A549 (cell line): ENCODE data around the gene CR2. TPM values are rescaled to one million over a fixed set of nuclear protein-coding genes. Genes with fewer than 3 reads are reported as not detected.

Experiments
- ATAC-seq, 2 experiments: fragments of 200-7000 bp in 1 of 2; fragments of >200 bp in 1 of 2; cut with Nextera tagmentation in 1 of 2; cut with Tn5 transposase in 1 of 2; 3 replicates each; pipeline versions ENCODE4 v1.8.0 to v1.9.1; 2018 to 2020; ENCODE audit warnings: mild to moderate bottlenecking in 1 of 2, moderate library complexity in 1 of 2
- CTCF ChIA-PET: fragments of 300-600 bp; sonication (Branson Sonifier 250); formaldehyde crosslinking; extraction: SDS; loops from one replicate; lab custom pipeline; 2021; ENCODE audit warnings: antibody characterized with exemption, inconsistent platforms; lab: Yijun Ruan, JAX
- POLR2A ChIA-PET: fragments of 350-600 bp; formaldehyde crosslinking; extraction: SDS; loops from one replicate; lab custom pipeline; 2021; ENCODE audit warnings: antibody characterized with exemption, inconsistent platforms; lab: Yijun Ruan, JAX
- DNase-seq, 2 experiments: peaks; one replicate each; pipeline versions ENCODE4 v3.0.0 to v3.0.0-alpha.2; 2011 to 2016; ENCODE audit warnings: low read depth in 1 of 2, low spot score in 1 of 2
- FAIRE-seq: peaks from 2 replicates; lab custom pipeline; 2011; peaks lifted over from hg19 to GRCh38; lab: Jason Lieb, UNC
- H3K27ac ChIP-seq, 2 experiments: fragments of >200 bp; sonication (Bioruptor Twin); formaldehyde crosslinking; 3 replicates each; pipeline ENCODE4 v1.5.1; 2016 to 2017
- H3K4me1 ChIP-seq: fragments of >200 bp; sonication (Bioruptor Twin); formaldehyde crosslinking; 3 replicates; pipeline ENCODE4 v1.6.1; 2016
- H3K4me2 ChIP-seq: fragments of >200 bp; sonication (Bioruptor Twin); formaldehyde crosslinking; 3 replicates; pipeline ENCODE4 v1.6.1; 2016
- H3K4me3 ChIP-seq: fragments of >200 bp; sonication (Bioruptor Twin); formaldehyde crosslinking; 3 replicates; pipeline ENCODE4 v1.5.1; 2016
- H3K9me3 ChIP-seq: fragments of >200 bp; sonication (Bioruptor Twin); formaldehyde crosslinking; 3 replicates; pipeline ENCODE4 v1.6.1; 2016
- ATOH8 ChIP-seq: fragments of 250-450 bp; sonication (Bioruptor Pico); IDR thresholded peaks from 2 replicates; pipeline ENCODE4 v1.5.0; 2020; ENCODE audit warnings: low read depth, mild to moderate bottlenecking, moderate library complexity
- CBX2 ChIP-seq: fragments of 200-600 bp; sonication (generic); IDR thresholded peaks from 2 replicates; pipeline ENCODE4 v1.6.1; 2016; ENCODE audit warnings: low read depth, mild to moderate bottlenecking, borderline replicate concordance
- CBX8 ChIP-seq: fragments of 200-600 bp; sonication (generic); IDR thresholded peaks from 2 replicates; pipeline ENCODE4 v1.6.1; 2016
- CEBPB ChIP-seq, 2 experiments: fragments of >200 bp in 1 of 2; sonication (Bioruptor Twin) in 1 of 2; formaldehyde crosslinking in 1 of 2; IDR thresholded peaks; 2 replicates each; pipeline ENCODE4 v1.6.1; 2012 to 2016
- EHMT2 ChIP-seq: fragments of 200-600 bp; sonication (generic); IDR thresholded peaks from 2 replicates; pipeline ENCODE4 v1.6.1; 2016; ENCODE audit warnings: antibody characterized with exemption, low read depth, mild to moderate bottlenecking, moderate library complexity
- ESRRA ChIP-seq: fragments of 150-350 bp; IDR thresholded peaks from 2 replicates; pipeline ENCODE4 v1.6.1; 2014; ENCODE audit warnings: mild to moderate bottlenecking, low read length, borderline replicate concordance
- FOSB ChIP-seq: fragments of 250-450 bp; sonication (Bioruptor Pico); IDR thresholded peaks from 2 replicates; pipeline ENCODE4 v1.5.0; 2020; ENCODE audit warnings: mild to moderate bottlenecking, moderate library complexity
- FOSL2 ChIP-seq, 2 experiments: fragments of 450-650 bp in 1 of 2; fragments of >200 bp in 1 of 2; sonication (Bioruptor Twin) in 1 of 2; formaldehyde crosslinking; IDR thresholded peaks; 2 replicates each; pipeline versions ENCODE4 v1.5.0 to v1.6.1; 2016 to 2020; ENCODE audit warnings: mild to moderate bottlenecking in 1 of 2, moderate library complexity in 1 of 2
- FOXS1 ChIP-seq: fragments of 250-450 bp; sonication (Bioruptor Pico); IDR thresholded peaks from 2 replicates; pipeline ENCODE4 v1.5.0; 2020; ENCODE audit warnings: mild to moderate bottlenecking, moderate library complexity
- HDAC2 ChIP-seq: fragments of 200-600 bp; sonication (generic); IDR thresholded peaks from 2 replicates; pipeline ENCODE4 v1.6.1; 2016
- HES2 ChIP-seq: fragments of >200 bp; sonication (Bioruptor Twin); formaldehyde crosslinking; IDR thresholded peaks from 2 replicates; pipeline ENCODE4 v1.6.1; 2016
- HOXB5 ChIP-seq: fragments of 250-450 bp; sonication (Bioruptor Pico); IDR thresholded peaks from 2 replicates; pipeline ENCODE4 v1.5.0; 2020; ENCODE audit warnings: mild to moderate bottlenecking, moderate library complexity
- KDM5A ChIP-seq: fragments of 200-600 bp; sonication (generic); IDR thresholded peaks from 2 replicates; pipeline ENCODE4 v1.6.1; 2016; ENCODE audit warnings: antibody characterized with exemption, mild to moderate bottlenecking
- MYC ChIP-seq: IDR thresholded peaks from 2 replicates; pipeline ENCODE4 v1.6.1; 2012; ENCODE audit warnings: mild to moderate bottlenecking, inconsistent platforms, low read length, improper control_type of control experiment, borderline replicate concordance
- NFE2L2 ChIP-seq: fragments of 150-350 bp; conservative IDR thresholded peaks from 2 replicates; pipeline ENCODE4 v1.6.1; 2014; ENCODE audit warnings: low read length
- NPAS2 ChIP-seq: fragments of 250-450 bp; sonication (Bioruptor Pico); IDR thresholded peaks from 2 replicates; pipeline ENCODE4 v1.8.0; 2022; ENCODE audit warnings: mild to moderate bottlenecking, moderate library complexity, borderline replicate concordance
- POLR2AphosphoS2 ChIP-seq: conservative IDR thresholded peaks from 2 replicates; pipeline ENCODE4 v1.6.1; 2012; ENCODE audit warnings: low read length, improper control_type of control experiment, inconsistent platforms
- RAD21 ChIP-seq, 2 experiments: fragments of >200 bp in 1 of 2; sonication (Bioruptor Twin) in 1 of 2; formaldehyde crosslinking in 1 of 2; IDR thresholded peaks in 1 of 2; conservative IDR thresholded peaks in 1 of 2; 2 replicates in 1 of 2; 3 replicates in 1 of 2; pipeline ENCODE4 v1.6.1; 2012 to 2018; ENCODE audit warnings: inconsistent platforms in 1 of 2
- RARB ChIP-seq: fragments of 250-450 bp; sonication (Bioruptor Pico); IDR thresholded peaks from 2 replicates; pipeline ENCODE4 v1.8.0; 2021; ENCODE audit warnings: mild to moderate bottlenecking, moderate library complexity
- REST ChIP-seq: fragments of 200-600 bp; sonication (generic); IDR thresholded peaks from 2 replicates; pipeline ENCODE4 v1.6.1; 2016; ENCODE audit warnings: antibody characterized with exemption, mild to moderate bottlenecking, moderate library complexity
- RFX5 ChIP-seq: fragments of 450-650 bp; IDR thresholded peaks from 2 replicates; pipeline ENCODE4 v1.7.1; 2014; ENCODE audit warnings: antibody characterized with exemption, mild to moderate bottlenecking, moderate library complexity
- SMC3 ChIP-seq: fragments of >200 bp; sonication (Bioruptor Twin); formaldehyde crosslinking; IDR thresholded peaks from 3 replicates; pipeline ENCODE4 v1.6.1; 2018; ENCODE audit warnings: inconsistent platforms
- SREBF2 ChIP-seq: fragments of 450-650 bp; IDR thresholded peaks from 2 replicates; pipeline ENCODE4 v1.6.1; 2014; ENCODE audit warnings: mild to moderate bottlenecking, moderate library complexity
- TP53 ChIP-seq: fragments of 250-450 bp; sonication (Bioruptor Pico); IDR thresholded peaks from 2 replicates; pipeline ENCODE4 v1.5.0; 2021; ENCODE audit warnings: mild to moderate bottlenecking, moderate library complexity
- ZFP36 ChIP-seq: fragments of 450-650 bp; IDR thresholded peaks from 2 replicates; pipeline ENCODE4 v1.6.1; 2014; ENCODE audit warnings: borderline replicate concordance; ENCODE audit not compliant: partially characterized antibody
- ZSCAN20 ChIP-seq: fragments of 250-450 bp; sonication (Bioruptor Pico); IDR thresholded peaks from 2 replicates; pipeline ENCODE4 v1.8.0; 2022; ENCODE audit warnings: mild to moderate bottlenecking, moderate library complexity
- WGBS: methylation state at CpG from one replicate; pipeline ENCODE4 v1.1.6; 2017; ENCODE audit errors: missing lambda C conversion rate; 5-methylcytosine and 5-hydroxymethylcytosine counted together
- polyA plus RNA-seq, 4 experiments: library from polyadenylated mRNA; depleted of rRNA in 3 of 4; stranded (reverse); fragments of >200 nt; fragmentation: RNase III in 1 of 4; extraction: RNeasy Plus Mini Kit Qiagen cat#74134 plus additional on column Dnase treatment in 1 of 4; gene quantifications; 2 replicates in 3 of 4; 3 replicates in 1 of 4; pipeline ENCODE4 v1.2.3, GENCODE V29; 2011 to 2017
- TF ChIP-seq, protein P1 (sequence below): IDR thresholded peaks from 2 replicates; pipeline ENCODE4 v1.6.1; 2012; ENCODE audit warnings: low read depth, borderline replicate concordance
- TF ChIP-seq, protein P2 (sequence below): fragments of >200 bp; sonication (Bioruptor Twin); formaldehyde crosslinking; IDR thresholded peaks from 3 replicates; pipeline ENCODE4 v1.5.1; 2016

CR2 gene
- polyA plus RNA-seq, 2 of the 4 experiments (the other 2 are of a cell fraction), result not detected

GRCh38 chr1:207455183-207455754 is 1.1 kb downstream of the CR2 start:
- DNase-seq (no peak), ATAC-seq (no peak), FAIRE-seq (no peak)
- Histone ChIP-seq H3K4me1 (peaks cover 5% of the 10 kb centered on the region; the same call in 1 of the 3 replicates), H3K4me3 (no peak overlapping the region; the same call in 2 of the 3 replicates), H3K27ac (no peak overlapping the region), H3K4me2 (peak overlapping the region; percentile 100), H3K9me3 (no peaks in the 10 kb centered on the region)
- 63% methylated on average over 6 of the region's 6 CpGs for WGBS
- POLR2A ChIA-PET, result no interaction called here
- CTCF ChIA-PET, result interaction anchor here (1.3 kb wide), 1 partner anchor 44 kb away, joined by 6 read pairs; no protein-coding TSS in a partner anchor
- TF ChIP-seq ZFP36, result no peak
- no peak for TF ChIP-seq RARB (CRISPR knock-in tag)
- TF ChIP-seq CBX2, result no peak
- no peak for TF ChIP-seq CEBPB (IDR thresholded peaks at IDR 0.05)
- no peak for TF ChIP-seq ZSCAN20 (CRISPR knock-in tag)
- TF ChIP-seq FOSL2 (IDR thresholded peaks at IDR 0.05), result no peak
- TF ChIP-seq FOSL2 (CRISPR knock-in tag; IDR thresholded peaks at IDR 0.05), result no peak
- TF ChIP-seq ATOH8 (CRISPR knock-in tag), result no peak
- TF ChIP-seq SMC3, result no peak
- TF ChIP-seq, protein P1, sequence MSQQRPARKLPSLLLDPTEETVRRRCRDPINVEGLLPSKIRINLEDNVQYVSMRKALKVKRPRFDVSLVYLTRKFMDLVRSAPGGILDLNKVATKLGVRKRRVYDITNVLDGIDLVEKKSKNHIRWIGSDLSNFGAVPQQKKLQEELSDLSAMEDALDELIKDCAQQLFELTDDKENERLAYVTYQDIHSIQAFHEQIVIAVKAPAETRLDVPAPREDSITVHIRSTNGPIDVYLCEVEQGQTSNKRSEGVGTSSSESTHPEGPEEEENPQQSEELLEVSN, result no peak
- no peak for TF ChIP-seq CBX8
- no peak for TF ChIP-seq HES2
- no peak for TF ChIP-seq POLR2AphosphoS2
- no peak for TF ChIP-seq HDAC2
- no peak for TF ChIP-seq REST
- no peak for TF ChIP-seq RAD21 (conservative IDR thresholded peaks at IDR 0.05 in 1 of 2, IDR thresholded peaks at IDR 0.05 in 1 of 2)
- no peak for TF ChIP-seq FOXS1 (CRISPR knock-in tag)
- no peak for TF ChIP-seq HOXB5 (CRISPR knock-in tag)
- no peak for TF ChIP-seq MYC

DNA sequence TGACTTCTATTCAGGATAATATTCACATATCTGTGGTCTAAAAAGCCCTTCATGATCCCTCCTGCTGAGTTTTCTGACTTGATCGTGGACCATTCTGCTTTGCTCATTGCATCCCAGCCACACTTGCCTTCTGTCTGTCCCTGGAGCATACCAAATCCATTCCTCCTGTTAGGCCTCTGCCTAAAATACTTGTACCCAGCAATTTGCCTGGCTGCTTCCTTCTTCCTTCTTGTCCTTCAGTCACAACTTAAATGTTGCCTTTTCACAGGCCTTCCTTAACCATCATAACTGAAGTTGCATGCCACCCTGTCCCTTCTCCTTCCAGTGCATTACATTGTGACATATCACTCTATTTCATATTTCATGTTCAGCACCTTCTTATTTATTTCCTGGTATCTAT is 4.3 kb downstream of the CR2 start:
- no peak for FAIRE-seq
- no peak overlapping the region for H3K27ac ChIP-seq
- no peaks in the 10 kb centered on the region for H3K9me3 ChIP-seq
- H3K4me2 ChIP-seq, result no peak overlapping the region
- no peak for DNase-seq
- 58% methylated on average over 1 of the region's 1 CpG for WGBS
- H3K4me3 ChIP-seq, result no peak overlapping the region
- no peak for ATAC-seq
- CTCF ChIA-PET, result no interaction called here
- TF ChIP-seq FOSB (CRISPR knock-in tag) (no peak), TP53 (no peak), SMC3 (no peak), CBX8 (no peak), KDM5A (no peak), EHMT2 (no peak), ESRRA (no peak), SREBF2 (no peak), RFX5 (no peak), NFE2L2 (no peak), NPAS2 (CRISPR knock-in tag) (no peak), ZFP36 (no peak)
- TF ChIP-seq, protein P2, sequence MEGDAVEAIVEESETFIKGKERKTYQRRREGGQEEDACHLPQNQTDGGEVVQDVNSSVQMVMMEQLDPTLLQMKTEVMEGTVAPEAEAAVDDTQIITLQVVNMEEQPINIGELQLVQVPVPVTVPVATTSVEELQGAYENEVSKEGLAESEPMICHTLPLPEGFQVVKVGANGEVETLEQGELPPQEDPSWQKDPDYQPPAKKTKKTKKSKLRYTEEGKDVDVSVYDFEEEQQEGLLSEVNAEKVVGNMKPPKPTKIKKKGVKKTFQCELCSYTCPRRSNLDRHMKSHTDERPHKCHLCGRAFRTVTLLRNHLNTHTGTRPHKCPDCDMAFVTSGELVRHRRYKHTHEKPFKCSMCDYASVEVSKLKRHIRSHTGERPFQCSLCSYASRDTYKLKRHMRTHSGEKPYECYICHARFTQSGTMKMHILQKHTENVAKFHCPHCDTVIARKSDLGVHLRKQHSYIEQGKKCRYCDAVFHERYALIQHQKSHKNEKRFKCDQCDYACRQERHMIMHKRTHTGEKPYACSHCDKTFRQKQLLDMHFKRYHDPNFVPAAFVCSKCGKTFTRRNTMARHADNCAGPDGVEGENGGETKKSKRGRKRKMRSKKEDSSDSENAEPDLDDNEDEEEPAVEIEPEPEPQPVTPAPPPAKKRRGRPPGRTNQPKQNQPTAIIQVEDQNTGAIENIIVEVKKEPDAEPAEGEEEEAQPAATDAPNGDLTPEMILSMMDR, result no peak
- TF ChIP-seq, all 56 proteins: peak for 0
- POLR2A ChIA-PET, result no interaction called here
- H3K4me1 ChIP-seq, result peaks cover 5% of the 10 kb centered on the region; the same call in 1 of the 3 replicates
